ENCODE measurements around the gene DDX51.
"Not testable (repeated sequence)": the region's sequence is repeated elsewhere in the genome, so short reads cannot be mapped to it uniquely, and the experiment has no call there.

DDX51 gene

GRCh38 chr12:132108211-132108832, 35.8 kb downstream of the DDX51 start:
- H3K27ac Mint-ChIP-seq = no peak overlapping the region

GRCh38 chr12:132106921-132107320, 37.2 kb downstream of the DDX51 start:
- H3K27ac Mint-ChIP-seq = no peak overlapping the region

More at GRCh38 chr12:132108211-132108832, 35.8 kb downstream of the DDX51 start:
- Mint-ChIP-seq H3K4me1 (no peaks in the 10 kb centered on the region), H3K27me3 (no peaks in the 10 kb centered on the region), H3K4me3 (no peak overlapping the region), H3K9me3 (no peaks in the 10 kb centered on the region), H3K36me3 (peaks cover 6% of the 10 kb centered on the region)

DNA sequence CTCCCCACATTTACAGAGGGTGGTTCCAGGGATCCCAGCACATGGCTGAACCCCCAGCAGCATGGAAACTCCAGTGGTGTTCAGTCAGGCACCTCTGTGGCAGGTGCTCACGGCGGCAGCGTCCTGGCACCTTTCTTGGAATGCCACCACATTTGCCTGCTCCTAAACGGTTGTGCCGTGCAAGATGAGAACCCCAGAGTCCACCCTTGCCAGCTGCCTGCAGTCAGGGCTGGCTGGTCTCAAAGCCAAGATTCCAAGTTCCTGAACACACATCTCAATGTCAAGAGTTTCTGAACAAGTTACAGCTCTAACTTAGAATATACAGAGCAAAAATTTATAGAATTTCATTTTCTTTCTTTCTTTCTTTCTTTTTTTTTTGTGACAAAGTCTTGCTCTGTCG, 38.7 kb downstream of the DDX51 start:
- H3K36me3 Mint-ChIP-seq = peaks cover 2% of the 10 kb centered on the region
- H3K4me1 Mint-ChIP-seq = no peaks in the 10 kb centered on the region
- no peak overlapping the region for H3K4me3 Mint-ChIP-seq
- H3K27ac Mint-ChIP-seq = no peak overlapping the region
- no peaks in the 10 kb centered on the region for H3K9me3 Mint-ChIP-seq
- H3K27me3 Mint-ChIP-seq = no peaks in the 10 kb centered on the region

More at GRCh38 chr12:132106921-132107320, 37.2 kb downstream of the DDX51 start:
- Mint-ChIP-seq H3K27me3 (no peaks in the 10 kb centered on the region), H3K36me3 (peaks cover 6% of the 10 kb centered on the region), H3K4me1 (no peaks in the 10 kb centered on the region), H3K9me3 (no peaks in the 10 kb centered on the region), H3K4me3 (no peak overlapping the region)

DNA sequence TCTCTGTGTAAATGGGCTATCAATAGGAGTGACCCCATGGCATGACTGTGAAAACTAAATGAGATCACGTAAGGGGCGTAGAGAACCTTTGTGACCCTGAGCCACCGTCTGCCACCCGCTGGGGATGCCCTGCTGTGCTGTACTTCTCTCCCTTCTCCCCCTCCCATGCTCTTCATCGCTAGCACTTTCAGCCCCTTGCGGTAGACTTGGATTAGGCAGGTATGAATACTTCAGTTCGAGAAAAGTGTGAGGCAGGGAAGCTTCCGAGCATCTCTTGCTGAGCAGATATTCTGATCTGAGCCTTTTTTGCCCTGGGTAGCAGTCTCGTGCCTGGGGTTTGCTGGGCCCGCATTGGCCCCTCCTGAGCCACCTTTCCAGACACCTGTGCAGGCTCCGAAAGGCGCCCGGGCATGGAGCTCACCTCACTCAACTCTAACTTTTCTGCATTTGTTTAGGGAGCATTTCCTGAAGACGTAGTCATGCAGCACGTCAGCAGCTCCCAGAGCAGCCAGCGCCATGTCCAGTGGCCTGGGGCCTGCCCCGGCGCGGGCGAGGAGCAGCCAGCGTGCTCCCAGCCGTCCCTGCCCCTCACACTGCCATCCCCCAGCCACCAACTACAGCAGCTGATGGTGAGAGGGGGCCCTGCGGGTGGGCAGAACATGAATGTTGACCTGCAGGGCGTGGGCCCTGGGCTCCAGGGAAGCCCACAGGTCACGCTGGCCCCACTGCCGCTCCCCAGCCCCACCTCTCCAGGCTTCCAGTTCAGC, 40.4 kb downstream of the DDX51 start:
- Mint-ChIP-seq H3K36me3 (peaks cover 7% of the 10 kb centered on the region), H3K4me3 (no peak overlapping the region), H3K27me3 (no peaks in the 10 kb centered on the region), H3K9me3 (no peaks in the 10 kb centered on the region), H3K27ac (no peak overlapping the region), H3K4me1 (no peaks in the 10 kb centered on the region)

DNA sequence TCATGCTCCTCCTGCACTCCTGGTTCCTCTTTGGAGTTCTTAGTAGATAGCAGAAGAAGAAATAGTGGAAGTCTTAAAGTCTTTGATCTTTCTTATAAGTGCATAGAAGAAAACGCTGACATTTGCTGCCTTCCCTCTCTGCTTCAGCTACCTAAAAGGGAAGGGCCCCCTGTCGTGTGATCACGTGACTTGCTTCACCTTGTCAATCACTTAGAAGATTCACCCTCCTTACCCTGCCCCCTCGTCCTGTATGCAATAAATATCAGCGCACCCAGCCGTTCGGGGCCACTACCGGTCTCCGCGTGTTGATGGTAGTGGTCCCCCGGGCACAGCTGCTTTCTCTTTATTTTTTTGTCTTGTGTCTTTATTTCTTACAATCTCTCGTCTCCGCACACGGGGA, 41.0 kb downstream of the DDX51 start:
- H3K4me1 Mint-ChIP-seq, H3K9me3 Mint-ChIP-seq, H3K27me3 Mint-ChIP-seq, H3K4me3 Mint-ChIP-seq, H3K27ac Mint-ChIP-seq, H3K36me3 Mint-ChIP-seq: not testable (repeated sequence)

GRCh38 chr12:132102297-132102696, 41.8 kb downstream of the DDX51 start:
- H3K9me3 Mint-ChIP-seq = peaks cover 5% of the 10 kb centered on the region
- H3K4me1 Mint-ChIP-seq = peaks cover 6% of the 10 kb centered on the region
- peaks cover 12% of the 10 kb centered on the region for H3K36me3 Mint-ChIP-seq
- no peak overlapping the region for H3K27ac Mint-ChIP-seq
- no peak overlapping the region for H3K4me3 Mint-ChIP-seq
- H3K27me3 Mint-ChIP-seq = no peaks in the 10 kb centered on the region

DNA sequence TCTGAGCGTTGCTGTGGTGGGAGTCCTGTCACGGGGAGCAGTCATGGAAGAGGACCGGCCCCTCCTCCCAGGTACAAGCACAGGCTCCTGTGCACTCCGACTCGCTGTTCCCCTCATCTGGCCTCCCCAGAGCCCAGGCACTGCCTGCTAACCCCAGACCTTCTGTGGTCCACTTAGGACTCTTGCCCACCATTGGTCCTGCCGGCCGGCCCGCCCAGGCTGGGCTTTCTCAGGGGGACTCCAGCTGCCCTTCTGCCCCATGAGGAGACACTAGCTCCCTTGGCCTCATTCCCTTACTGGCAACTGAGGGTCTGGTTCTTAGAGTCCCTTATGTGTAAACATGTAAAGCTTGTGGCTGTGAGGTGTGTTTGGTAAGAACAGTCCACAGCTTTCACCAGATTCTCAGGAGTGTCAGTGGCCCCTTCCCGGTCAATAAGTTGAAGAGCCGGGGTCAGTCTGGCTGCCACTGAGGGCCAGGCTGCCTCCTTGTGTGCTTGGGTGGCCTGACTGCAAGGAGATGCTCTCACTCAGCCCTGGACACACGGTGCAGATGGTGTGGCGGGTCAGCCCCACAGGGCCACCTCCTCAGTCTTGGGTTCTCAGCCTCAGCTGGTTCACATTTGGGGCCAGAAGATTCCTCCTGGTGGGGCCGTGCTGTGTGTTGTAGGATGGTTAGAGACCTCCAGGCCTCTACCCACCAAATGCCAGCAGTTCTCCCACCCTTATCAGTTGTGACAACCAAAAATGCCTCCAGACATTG, 43.6 kb downstream of the DDX51 start:
- H3K36me3 Mint-ChIP-seq = peaks cover 26% of the 10 kb centered on the region
- peaks cover 22% of the 10 kb centered on the region for H3K4me1 Mint-ChIP-seq
- H3K27ac Mint-ChIP-seq = no peak overlapping the region
- H3K27me3 Mint-ChIP-seq = no peaks in the 10 kb centered on the region
- no peak overlapping the region for H3K4me3 Mint-ChIP-seq
- peaks cover 15% of the 10 kb centered on the region for H3K9me3 Mint-ChIP-seq

- H3K4me3 Mint-ChIP-seq = no peak overlapping the region
- no peaks in the 10 kb centered on the region for H3K27me3 Mint-ChIP-seq
- H3K9me3 Mint-ChIP-seq = peaks cover 16% of the 10 kb centered on the region
- H3K27ac Mint-ChIP-seq = peak overlapping the region; percentile 59
- H3K4me1 Mint-ChIP-seq = peaks cover 28% of the 10 kb centered on the region
- H3K36me3 Mint-ChIP-seq = peaks cover 27% of the 10 kb centered on the region
These were observed 44.4 kb downstream of the DDX51 start for GRCh38 chr12:132099739-132100138.

GRCh38 chr12:132095520-132096409, 48.4 kb downstream of the DDX51 start:
- peaks cover 29% of the 10 kb centered on the region for H3K36me3 Mint-ChIP-seq
- H3K27ac Mint-ChIP-seq = peak overlapping the region; percentile 81
- peaks cover 16% of the 10 kb centered on the region for H3K9me3 Mint-ChIP-seq
- H3K4me3 Mint-ChIP-seq = peak overlapping the region; percentile 11
- no peaks in the 10 kb centered on the region for H3K27me3 Mint-ChIP-seq
- peaks cover 29% of the 10 kb centered on the region for H3K4me1 Mint-ChIP-seq

- Mint-ChIP-seq H3K4me1 (peaks cover 36% of the 10 kb centered on the region), H3K27ac (no peak overlapping the region), H3K36me3 (peaks cover 29% of the 10 kb centered on the region), H3K27me3 (no peaks in the 10 kb centered on the region), H3K9me3 (peaks cover 16% of the 10 kb centered on the region), H3K4me3 (no peak overlapping the region)
These were observed 49.7 kb downstream of the DDX51 start for GRCh38 chr12:132094269-132094891.

DNA sequence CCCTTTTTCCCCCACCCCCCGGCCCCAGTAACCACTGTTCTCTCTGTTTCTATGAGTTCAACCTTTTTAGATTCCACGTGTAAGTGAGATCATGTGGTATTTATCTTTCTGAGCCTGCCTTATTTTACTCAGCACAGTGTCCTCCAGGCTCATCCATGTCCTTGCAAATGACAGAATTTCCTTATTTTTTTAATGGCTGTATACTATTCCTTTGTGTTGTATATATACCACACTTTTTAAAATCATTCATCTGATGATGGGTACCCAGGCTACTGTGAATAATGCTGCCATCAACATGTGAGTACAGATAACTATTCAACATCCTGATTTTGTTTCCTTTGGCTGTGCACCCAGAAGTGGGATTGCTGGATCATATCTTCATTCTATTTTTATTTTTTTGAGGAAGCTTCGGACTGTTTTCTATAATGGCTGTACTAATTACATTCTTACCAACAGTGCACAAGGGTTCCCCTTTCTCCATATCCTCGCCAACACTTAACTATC, 54.7 kb downstream of the DDX51 start:
- H3K27ac Mint-ChIP-seq = no peak overlapping the region
- H3K36me3 Mint-ChIP-seq = peaks cover 10% of the 10 kb centered on the region
- no peaks in the 10 kb centered on the region for H3K27me3 Mint-ChIP-seq
- peaks cover 32% of the 10 kb centered on the region for H3K4me1 Mint-ChIP-seq
- H3K9me3 Mint-ChIP-seq = no peaks in the 10 kb centered on the region
- H3K4me3 Mint-ChIP-seq = no peak overlapping the region
